ENCODE results near the gene RAPGEF4. TPM values are rescaled to one million over a fixed set of nuclear protein-coding genes. Genes with fewer than 3 reads are reported as not detected.

The RAPGEF4 gene
- total RNA-seq, 1 donor from 2014 or later: 0.91 TPM

- intact Hi-C loops (cut with micrococcal nuclease): no loop called here
- Mint-ChIP-seq H3K4me1 (ENCODE audit: low read depth) (no peaks in the 10 kb centered on the region), H3K4me3 (ENCODE audit: low read depth) (no peak overlapping the region), H3K27ac (no peak overlapping the region), H3K36me3 (ENCODE audit: low read depth) (no peaks in the 10 kb centered on the region), H3K27me3 (ENCODE audit: low read depth) (peaks cover 33% of the 10 kb centered on the region), H3K9me3 (no peaks in the 10 kb centered on the region)
- no peak for DNase-seq (ENCODE audit: low spot score)
These were observed 158.0 kb downstream of the RAPGEF4 start for GRCh38 chr2:172893671-172894070.

DNA sequence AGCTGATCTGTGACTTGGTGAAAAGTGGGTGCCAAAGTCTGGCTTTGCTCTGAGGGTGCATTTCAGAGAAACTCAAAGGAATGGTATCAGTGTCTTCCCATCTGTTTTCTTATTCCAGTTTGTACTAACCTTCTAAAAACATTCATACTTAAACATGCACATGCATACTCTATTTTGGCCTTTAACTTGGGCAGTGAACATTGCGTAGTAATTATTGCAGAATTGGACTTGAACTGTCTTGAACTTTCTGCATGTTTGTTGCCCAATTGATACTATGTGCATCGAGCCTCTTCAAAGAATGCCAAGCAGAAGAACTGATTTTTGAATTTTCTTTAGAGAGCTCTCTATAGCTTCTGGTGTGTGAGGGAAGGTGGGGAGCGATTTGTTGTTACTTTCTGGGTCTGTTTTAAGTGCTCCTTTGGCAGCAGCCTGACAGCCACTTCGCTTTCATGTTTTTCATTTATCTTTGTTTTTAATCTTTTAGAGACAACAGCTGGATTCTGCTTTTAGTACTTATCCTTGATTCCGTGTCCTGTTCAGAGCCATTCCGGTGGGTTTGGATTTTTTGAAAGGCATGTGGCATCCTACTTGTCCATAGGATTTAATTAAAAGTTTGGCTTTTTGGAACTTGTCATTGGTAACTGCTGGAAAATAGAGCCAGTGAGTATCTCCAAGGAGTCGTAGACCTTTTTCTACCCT, 159.2 kb downstream of the RAPGEF4 start:
- Mint-ChIP-seq H3K4me1 (ENCODE audit: low read depth) (no peaks in the 10 kb centered on the region), H3K27ac (no peak overlapping the region), H3K4me3 (ENCODE audit: low read depth) (no peak overlapping the region), H3K9me3 (no peaks in the 10 kb centered on the region), H3K27me3 (ENCODE audit: low read depth) (peaks cover 31% of the 10 kb centered on the region), H3K36me3 (ENCODE audit: low read depth) (no peaks in the 10 kb centered on the region)
- intact Hi-C loops (cut with micrococcal nuclease): no loop called here
- no peak for DNase-seq (ENCODE audit: low spot score)

DNA sequence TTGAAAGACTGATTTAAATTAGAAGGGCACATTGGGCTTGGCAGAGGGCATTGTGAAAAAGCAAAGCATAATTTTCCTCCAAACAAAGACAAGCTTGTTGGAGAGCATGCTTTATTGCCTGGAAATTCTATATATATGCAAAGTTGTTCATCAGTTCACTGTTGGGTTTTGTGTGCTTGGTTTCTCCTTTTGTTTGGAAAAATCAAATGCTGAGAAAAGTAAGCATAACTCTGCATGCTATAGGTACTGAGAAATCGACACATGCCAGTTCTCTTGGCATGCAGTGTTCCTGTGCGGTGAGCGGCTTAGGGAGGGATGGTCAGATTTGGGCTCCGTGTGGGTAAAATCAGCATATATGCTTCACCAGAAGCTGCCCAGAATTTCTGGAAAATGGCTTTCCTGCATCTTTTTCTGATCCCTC, 161.0 kb downstream of the RAPGEF4 start:
- Mint-ChIP-seq H3K27me3 (ENCODE audit: low read depth) (peaks cover 29% of the 10 kb centered on the region), H3K4me1 (ENCODE audit: low read depth) (no peaks in the 10 kb centered on the region), H3K36me3 (ENCODE audit: low read depth) (no peaks in the 10 kb centered on the region), H3K4me3 (ENCODE audit: low read depth) (no peak overlapping the region), H3K27ac (no peak overlapping the region), H3K9me3 (no peaks in the 10 kb centered on the region)
- DNase-seq (ENCODE audit: low spot score): no peak
- intact Hi-C loops (cut with micrococcal nuclease): no loop called here

- Mint-ChIP-seq H3K4me3 (ENCODE audit: low read depth) (no peak overlapping the region), H3K27ac (no peak overlapping the region), H3K9me3 (no peaks in the 10 kb centered on the region), H3K4me1 (ENCODE audit: low read depth) (no peaks in the 10 kb centered on the region), H3K27me3 (ENCODE audit: low read depth) (peaks cover 10% of the 10 kb centered on the region), H3K36me3 (ENCODE audit: low read depth) (no peaks in the 10 kb centered on the region)
- intact Hi-C loops (cut with micrococcal nuclease): no loop called here
- no peak for DNase-seq (ENCODE audit: low spot score)
These were observed 165.2 kb downstream of the RAPGEF4 start for GRCh38 chr2:172900871-172901270.

GRCh38 chr2:172901913-172902312, 166.3 kb downstream of the RAPGEF4 start:
- no peak overlapping the region for H3K4me3 Mint-ChIP-seq (ENCODE audit: low read depth)
- DNase-seq (ENCODE audit: low spot score): no peak
- intact Hi-C loops (cut with micrococcal nuclease): no loop called here
- H3K27ac Mint-ChIP-seq: no peak overlapping the region
- H3K4me1 Mint-ChIP-seq (ENCODE audit: low read depth): no peaks in the 10 kb centered on the region
- H3K9me3 Mint-ChIP-seq: no peaks in the 10 kb centered on the region
- peaks cover 8% of the 10 kb centered on the region for H3K27me3 Mint-ChIP-seq (ENCODE audit: low read depth)
- no peaks in the 10 kb centered on the region for H3K36me3 Mint-ChIP-seq (ENCODE audit: low read depth)

DNA sequence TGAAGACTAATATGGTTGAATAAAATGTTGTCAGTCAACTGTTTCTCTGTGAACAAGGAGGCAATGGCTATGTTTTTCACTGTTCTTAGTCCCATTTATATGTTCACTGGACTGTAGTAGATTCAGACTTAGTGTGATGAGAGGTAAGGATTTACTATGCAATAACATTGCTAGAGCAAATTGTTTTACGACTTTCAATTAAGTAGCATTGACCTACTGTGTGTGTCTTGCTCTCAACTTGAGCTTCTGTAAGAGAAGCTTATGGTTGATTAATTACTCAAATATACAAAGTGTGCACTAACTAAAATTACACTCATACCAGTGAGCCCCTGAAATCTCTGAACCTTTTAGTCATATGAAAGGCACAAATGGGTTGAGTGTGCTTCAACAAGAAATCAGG, 168.6 kb downstream of the RAPGEF4 start:
- intact Hi-C loops (cut with micrococcal nuclease): no loop called here
- Mint-ChIP-seq H3K36me3 (ENCODE audit: low read depth) (no peaks in the 10 kb centered on the region), H3K4me3 (ENCODE audit: low read depth) (no peak overlapping the region), H3K27ac (no peak overlapping the region), H3K27me3 (ENCODE audit: low read depth) (peaks cover 5% of the 10 kb centered on the region), H3K4me1 (ENCODE audit: low read depth) (no peaks in the 10 kb centered on the region), H3K9me3 (no peaks in the 10 kb centered on the region)
- DNase-seq (ENCODE audit: low spot score): no peak

GRCh38 chr2:172905937-172906811, 170.5 kb downstream of the RAPGEF4 start:
- Mint-ChIP-seq H3K9me3 (no peaks in the 10 kb centered on the region), H3K27ac (no peak overlapping the region), H3K27me3 (ENCODE audit: low read depth) (peaks cover 2% of the 10 kb centered on the region), H3K36me3 (ENCODE audit: low read depth) (no peaks in the 10 kb centered on the region), H3K4me1 (ENCODE audit: low read depth) (no peaks in the 10 kb centered on the region), H3K4me3 (ENCODE audit: low read depth) (no peak overlapping the region)
- DNase-seq (ENCODE audit: low spot score): no peak
- intact Hi-C loops (cut with micrococcal nuclease): no loop called here

- intact Hi-C loops (cut with micrococcal nuclease): no loop called here
- no peak for DNase-seq (ENCODE audit: low spot score)
- Mint-ChIP-seq H3K27me3 (ENCODE audit: low read depth) (no peaks in the 10 kb centered on the region), H3K27ac (no peak overlapping the region), H3K9me3 (no peaks in the 10 kb centered on the region), H3K4me1 (ENCODE audit: low read depth) (no peaks in the 10 kb centered on the region), H3K4me3 (ENCODE audit: low read depth) (no peak overlapping the region), H3K36me3 (ENCODE audit: low read depth) (no peaks in the 10 kb centered on the region)
These were observed 172.6 kb downstream of the RAPGEF4 start for GRCh38 chr2:172908275-172908674.

- intact Hi-C loops (cut with micrococcal nuclease): no loop called here
- H3K36me3 Mint-ChIP-seq (ENCODE audit: low read depth): no peaks in the 10 kb centered on the region
- H3K27me3 Mint-ChIP-seq (ENCODE audit: low read depth): no peaks in the 10 kb centered on the region
- no peaks in the 10 kb centered on the region for H3K9me3 Mint-ChIP-seq
- H3K4me3 Mint-ChIP-seq (ENCODE audit: low read depth): no peak overlapping the region
- no peaks in the 10 kb centered on the region for H3K4me1 Mint-ChIP-seq (ENCODE audit: low read depth)
- no peak overlapping the region for H3K27ac Mint-ChIP-seq
- DNase-seq (ENCODE audit: low spot score): no peak
These were observed 173.8 kb downstream of the RAPGEF4 start for GRCh38 chr2:172909454-172909853.

- Mint-ChIP-seq H3K36me3 (ENCODE audit: low read depth) (no peaks in the 10 kb centered on the region), H3K27me3 (ENCODE audit: low read depth) (no peaks in the 10 kb centered on the region), H3K9me3 (no peaks in the 10 kb centered on the region), H3K27ac (no peak overlapping the region), H3K4me3 (ENCODE audit: low read depth) (no peak overlapping the region), H3K4me1 (ENCODE audit: low read depth) (no peaks in the 10 kb centered on the region)
- intact Hi-C loops (cut with micrococcal nuclease): no loop called here
- no peak for DNase-seq (ENCODE audit: low spot score)
These were observed 176.6 kb downstream of the RAPGEF4 start for GRCh38 chr2:172912266-172912665.

- H3K4me3 Mint-ChIP-seq (ENCODE audit: low read depth): no peak overlapping the region
- no peaks in the 10 kb centered on the region for H3K9me3 Mint-ChIP-seq
- DNase-seq (ENCODE audit: low spot score): no peak
- H3K27ac Mint-ChIP-seq: no peak overlapping the region
- intact Hi-C loops (cut with micrococcal nuclease): no loop called here
- H3K4me1 Mint-ChIP-seq (ENCODE audit: low read depth): no peaks in the 10 kb centered on the region
- H3K27me3 Mint-ChIP-seq (ENCODE audit: low read depth): no peaks in the 10 kb centered on the region
- H3K36me3 Mint-ChIP-seq (ENCODE audit: low read depth): no peaks in the 10 kb centered on the region
These were observed 178.8 kb downstream of the RAPGEF4 start for GRCh38 chr2:172914341-172915008.

GRCh38 chr2:172917716-172918115, 182.1 kb downstream of the RAPGEF4 start:
- peaks cover 3% of the 10 kb centered on the region for H3K27me3 Mint-ChIP-seq (ENCODE audit: low read depth)
- H3K4me3 Mint-ChIP-seq (ENCODE audit: low read depth): no peak overlapping the region
- H3K27ac Mint-ChIP-seq: no peak overlapping the region
- no peaks in the 10 kb centered on the region for H3K36me3 Mint-ChIP-seq (ENCODE audit: low read depth)
- H3K9me3 Mint-ChIP-seq: no peaks in the 10 kb centered on the region
- no peak for DNase-seq (ENCODE audit: low spot score)
- H3K4me1 Mint-ChIP-seq (ENCODE audit: low read depth): no peaks in the 10 kb centered on the region
- intact Hi-C loops (cut with micrococcal nuclease): no loop called here

DNA sequence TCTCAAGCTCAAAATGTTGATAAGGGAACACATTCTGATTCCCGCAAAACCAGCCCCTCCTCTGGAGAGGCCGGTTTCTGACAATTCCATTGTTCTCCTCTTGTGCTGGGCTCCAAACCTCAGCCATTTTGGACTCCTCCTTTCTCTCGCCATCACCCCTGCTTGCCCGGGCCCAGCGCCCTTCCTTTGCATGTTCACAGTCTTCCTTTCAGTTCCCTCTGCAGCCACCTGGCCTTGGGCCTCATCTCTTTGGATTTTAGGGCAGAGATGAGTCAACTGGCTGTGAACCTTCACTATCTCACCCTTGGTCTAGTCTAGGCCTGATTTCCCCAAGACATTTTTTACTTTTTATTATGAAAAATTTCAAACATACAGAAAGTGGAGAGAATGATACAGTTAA, 184.1 kb downstream of the RAPGEF4 start:
- Mint-ChIP-seq H3K9me3 (no peaks in the 10 kb centered on the region), H3K4me1 (ENCODE audit: low read depth) (no peaks in the 10 kb centered on the region), H3K4me3 (ENCODE audit: low read depth) (no peak overlapping the region), H3K27me3 (ENCODE audit: low read depth) (peaks cover 3% of the 10 kb centered on the region), H3K27ac (no peak overlapping the region), H3K36me3 (ENCODE audit: low read depth) (no peaks in the 10 kb centered on the region)
- no peak for DNase-seq (ENCODE audit: low spot score)
- intact Hi-C loops (cut with micrococcal nuclease): no loop called here
